WERI-Rb-1 (cell line): ENCODE data around the gene GAGE10.
A peak's percentile ranks its signal among the peaks of the same experiment; 100 is the strongest.

Experiments
- DNase-seq: peaks from one replicate; pipeline ENCODE4 v3.0.0-alpha.2; 2020
- H3K27ac ChIP-seq: fragments of 250-450 bp; sonication (Bioruptor Pico); 2 replicates; pipeline ENCODE4 v1.5.1; 2020; ENCODE audit warnings: mild to moderate bottlenecking, moderate library complexity
- H3K27me3 ChIP-seq: fragments of 250-450 bp; sonication (Bioruptor Pico); 2 replicates; pipeline ENCODE4 v1.5.1; 2021; ENCODE audit warnings: mild to moderate bottlenecking, low read depth, moderate library complexity; ENCODE audit not compliant: insufficient read depth, severe bottlenecking
- H3K36me3 ChIP-seq: fragments of 250-450 bp; sonication (Bioruptor Pico); 2 replicates; pipeline ENCODE4 v1.5.1; 2020; ENCODE audit warnings: mild to moderate bottlenecking, moderate library complexity
- H3K4me3 ChIP-seq: 2 replicates; pipeline ENCODE4 v1.5.1; 2011; ENCODE audit warnings: low read depth, mild to moderate bottlenecking, control low read depth, low read length
- H3K9me3 ChIP-seq: fragments of 250-450 bp; sonication (Bioruptor Pico); 2 replicates; pipeline ENCODE4 v1.5.1; 2021; ENCODE audit warnings: mild to moderate bottlenecking, moderate library complexity; ENCODE audit not compliant: severe bottlenecking
- CTCF ChIP-seq: IDR thresholded peaks from 2 replicates; pipeline ENCODE4 v1.5.1; 2011; ENCODE audit warnings: low read depth, mild to moderate bottlenecking, control low read depth, inconsistent platforms, low read length

The GAGE10 gene

DNA sequence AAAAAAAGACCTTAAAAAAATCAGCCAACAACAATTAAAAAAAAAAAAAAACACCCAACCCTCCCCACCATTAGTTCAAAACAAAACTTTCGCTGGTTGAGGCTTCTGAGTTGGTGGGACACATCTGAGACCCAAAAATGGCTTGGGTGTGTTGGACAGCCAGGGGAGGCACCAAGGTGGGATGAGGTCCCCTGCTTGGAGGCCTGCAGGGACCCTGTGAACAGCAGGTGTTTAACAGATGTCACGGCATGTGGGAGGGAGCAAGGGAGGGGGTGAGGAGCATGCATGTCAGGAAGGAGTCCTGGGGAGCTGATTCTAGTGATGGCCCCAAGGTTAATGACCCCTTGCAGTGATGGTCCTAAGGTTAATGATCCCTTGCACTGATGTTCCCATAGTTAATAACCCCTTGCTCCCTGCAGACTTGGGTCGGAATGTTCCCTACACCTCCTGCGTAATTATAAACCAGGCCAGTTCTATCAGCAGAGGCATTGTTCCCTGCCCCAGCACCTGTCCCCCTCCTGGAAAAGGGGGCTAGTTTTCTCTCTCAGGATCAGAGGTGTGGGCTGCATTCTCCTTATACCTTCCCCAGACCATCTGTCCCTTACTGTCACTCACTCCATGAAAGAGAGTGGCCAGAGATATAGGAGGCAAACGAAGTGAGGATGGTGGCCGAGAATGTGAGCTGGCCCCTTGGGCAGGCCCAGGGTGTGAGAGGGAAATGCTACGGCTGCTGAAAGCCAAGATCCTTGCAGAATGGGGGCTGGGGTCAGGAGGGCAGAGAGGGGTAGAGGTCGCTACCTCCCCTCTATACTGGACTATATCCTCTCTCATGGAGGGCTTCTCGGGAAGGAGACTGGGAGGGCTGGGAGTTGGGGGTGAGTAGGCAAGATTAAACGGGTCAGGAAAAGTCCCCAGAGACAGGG is 36.7 kb upstream of the GAGE10 start:
- Histone ChIP-seq H3K4me3 (no peak overlapping the region), H3K27ac (no peak overlapping the region), H3K9me3 (no peaks in the 10 kb centered on the region), H3K27me3 (peaks cover 5% of the 10 kb centered on the region), H3K36me3 (peaks cover 3% of the 10 kb centered on the region; the same call in 1 of the 2 replicates)
- TF ChIP-seq CTCF, result no peak
- DNase-seq, result no peak

GRCh38 chrX:49268702-49269009 is 34.8 kb upstream of the GAGE10 start:
- H3K36me3 ChIP-seq, result peaks cover 3% of the 10 kb centered on the region; the same call in 1 of the 2 replicates
- DNase-seq, result no peak
- no peak for TF ChIP-seq CTCF
- H3K27ac ChIP-seq, result peak overlapping the region; percentile 71
- H3K4me3 ChIP-seq, result peak overlapping the region; percentile 48
- H3K9me3 ChIP-seq, result no peaks in the 10 kb centered on the region
- peaks cover 7% of the 10 kb centered on the region for H3K27me3 ChIP-seq

- peak; percentile 96 for DNase-seq
- peaks cover 3% of the 10 kb centered on the region; the same call in 1 of the 2 replicates for H3K36me3 ChIP-seq
- peak overlapping the region; percentile 48 for H3K4me3 ChIP-seq
- no peaks in the 10 kb centered on the region for H3K9me3 ChIP-seq
- no peak for TF ChIP-seq CTCF
- H3K27ac ChIP-seq, result peak overlapping the region; percentile 92
- peaks cover 9% of the 10 kb centered on the region for H3K27me3 ChIP-seq
These were observed 34.3 kb upstream of the GAGE10 start for GRCh38 chrX:49269010-49269766.

DNA sequence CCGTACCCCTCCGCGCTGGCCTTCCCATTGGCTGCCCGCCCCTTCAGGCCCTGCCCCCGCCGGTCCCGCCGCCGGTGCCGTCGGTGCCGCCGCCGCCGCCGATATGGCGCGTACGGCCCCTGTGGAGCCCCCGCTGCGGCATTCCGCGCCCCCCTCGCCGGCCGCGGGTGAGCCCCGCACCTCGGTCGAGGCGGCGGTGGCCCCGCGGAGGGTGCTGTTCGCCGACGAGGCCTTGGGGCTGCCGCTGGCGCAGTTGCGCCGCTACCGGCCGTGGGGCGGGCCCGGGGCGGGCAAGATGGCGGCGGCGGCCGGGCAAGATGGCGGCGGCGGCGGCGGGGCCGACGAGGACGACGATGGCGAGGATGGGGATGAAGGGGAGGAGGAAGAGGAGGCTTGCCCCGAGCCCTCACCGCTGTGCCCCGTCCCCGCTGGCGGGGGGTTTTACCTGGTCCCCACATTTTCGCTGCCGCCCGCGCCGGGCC is 33.6 kb upstream of the GAGE10 start, which contains the start of gene PPP1R3F:
Gene PPP1R3F (plus strand): TSS at position 27 of the 482 bp plus-strand sequence. CDS start 77 bp downstream, at position 104.
- H3K36me3 ChIP-seq, result peaks cover 3% of the 10 kb centered on the region; the same call in 1 of the 2 replicates
- DNase-seq, result no peak
- no peak for TF ChIP-seq CTCF
- peaks cover 9% of the 10 kb centered on the region for H3K27me3 ChIP-seq
- H3K27ac ChIP-seq, result peak within 1 kb of the TSS; percentile 92
- H3K4me3 ChIP-seq, result peak within 1 kb of the TSS; percentile 49
- H3K9me3 ChIP-seq, result no peaks in the 10 kb centered on the region

GRCh38 chrX:49270249-49270921 is 33.1 kb upstream of the GAGE10 start:
- peak overlapping the region; percentile 49 for H3K4me3 ChIP-seq
- no peak for TF ChIP-seq CTCF
- H3K9me3 ChIP-seq, result no peaks in the 10 kb centered on the region
- DNase-seq, result no peak
- H3K27me3 ChIP-seq, result peaks cover 9% of the 10 kb centered on the region
- H3K27ac ChIP-seq, result peak overlapping the region; percentile 92
- H3K36me3 ChIP-seq, result peaks cover 3% of the 10 kb centered on the region; the same call in 1 of the 2 replicates
